Cardiac muscle cell (in vitro differentiated cells and primary cell): Measurements from ENCODE around the gene OR51F2. TPM values are rescaled to one million over a fixed set of nuclear protein-coding genes. Genes with fewer than 3 reads are reported as not detected.

Experiments used
- DNase-seq, 2 donors: peaks; one replicate each; pipeline versions ENCODE4 v3.0.0 to v3.0.0-alpha.2; 2010 to 2017; ENCODE audit warnings: low read depth in 1 of 2, low spot score in 1 of 2
- H3K27ac ChIP-seq: fragments of 200-600 bp; sonication (generic); 2 replicates; pipeline ENCODE4 v1.5.1; 2016
- H3K27me3 ChIP-seq: fragments of 200-600 bp; sonication (generic); 2 replicates; pipeline ENCODE4 v1.6.0; 2016; ENCODE audit warnings: control low read depth
- H3K36me3 ChIP-seq: fragments of 200-600 bp; sonication (generic); 2 replicates; pipeline ENCODE4 v1.5.1; 2016; ENCODE audit warnings: control low read depth
- H3K4me1 ChIP-seq: fragments of 200-600 bp; sonication (generic); 2 replicates; pipeline ENCODE4 v1.8.1; 2017; ENCODE audit warnings: low read depth, mild to moderate bottlenecking, mixed run types
- H3K4me3 ChIP-seq: fragments of 200-600 bp; sonication (generic); 2 replicates; pipeline ENCODE4 v1.5.1; 2016; ENCODE audit warnings: mild to moderate bottlenecking
- H3K9me3 ChIP-seq: fragments of 200-600 bp; sonication (generic); 2 replicates; pipeline ENCODE4 v1.5.1; 2017; ENCODE audit warnings: low read depth, mild to moderate bottlenecking, control low read depth
- polyA plus RNA-seq: library from polyadenylated mRNA; unstranded; fragments of >200 nt; fragmentation: Nextera tagmentation; extraction: Ambion mirVana; gene quantifications from 2 replicates; pipeline ENCODE4 v1.2.1, GENCODE V29; 2016
- total RNA-seq: library from RNA; depleted of rRNA; stranded (reverse); fragments of >200 nt; gene quantifications from 2 replicates; pipeline ENCODE4 v1.2.3, GENCODE V29; 2016
- TF ChIP-seq, protein P1 (sequence below): IDR thresholded peaks from 2 replicates; pipeline ENCODE4 v1.5.1; 2012; ENCODE audit warnings: low read depth, mild to moderate bottlenecking, low read length

The OR51F2 gene
- total and polyA plus RNA-seq, 2 experiments from 2014 or later: not detected

DNA sequence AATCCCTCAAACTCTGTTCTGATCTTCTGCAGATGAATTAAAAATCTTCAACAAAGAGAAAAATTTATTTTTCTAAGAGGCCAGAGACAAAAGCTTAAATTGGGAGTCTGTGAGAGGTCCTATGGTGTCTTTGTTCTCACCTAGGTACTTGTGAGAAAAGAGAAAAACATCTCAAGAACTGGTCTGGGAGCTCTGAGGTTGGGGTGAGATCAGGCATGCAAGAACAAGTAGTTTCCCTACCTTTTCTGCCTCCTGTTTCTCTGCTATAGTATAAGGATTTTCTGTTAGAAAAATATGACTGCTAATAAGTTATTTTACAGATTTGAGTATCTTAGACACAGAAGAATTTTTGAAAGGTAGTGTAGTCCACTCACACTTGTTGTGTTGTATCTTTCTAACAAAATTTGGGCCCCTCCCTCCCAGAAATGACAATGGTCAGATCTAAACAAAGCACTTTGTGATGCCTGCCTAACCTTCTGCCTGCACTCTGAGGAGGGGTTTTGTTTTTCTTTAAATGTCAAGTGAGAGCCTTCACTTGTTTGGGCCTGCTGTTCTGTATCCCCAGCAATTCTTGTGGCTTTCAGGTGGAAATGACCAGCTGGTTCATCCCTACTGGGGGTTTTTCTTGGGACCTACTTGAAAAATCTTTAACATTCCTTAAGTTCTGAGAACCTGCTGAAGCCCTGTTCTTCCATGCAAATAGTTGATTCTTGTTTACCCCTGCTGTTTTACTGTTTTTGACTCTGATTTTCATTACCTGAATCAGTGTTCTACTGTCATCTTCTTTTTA lies 41.5 kb downstream of the OR51F2 start:
- no peaks in the 10 kb centered on the region for H3K9me3 ChIP-seq
- TF ChIP-seq, protein P1, sequence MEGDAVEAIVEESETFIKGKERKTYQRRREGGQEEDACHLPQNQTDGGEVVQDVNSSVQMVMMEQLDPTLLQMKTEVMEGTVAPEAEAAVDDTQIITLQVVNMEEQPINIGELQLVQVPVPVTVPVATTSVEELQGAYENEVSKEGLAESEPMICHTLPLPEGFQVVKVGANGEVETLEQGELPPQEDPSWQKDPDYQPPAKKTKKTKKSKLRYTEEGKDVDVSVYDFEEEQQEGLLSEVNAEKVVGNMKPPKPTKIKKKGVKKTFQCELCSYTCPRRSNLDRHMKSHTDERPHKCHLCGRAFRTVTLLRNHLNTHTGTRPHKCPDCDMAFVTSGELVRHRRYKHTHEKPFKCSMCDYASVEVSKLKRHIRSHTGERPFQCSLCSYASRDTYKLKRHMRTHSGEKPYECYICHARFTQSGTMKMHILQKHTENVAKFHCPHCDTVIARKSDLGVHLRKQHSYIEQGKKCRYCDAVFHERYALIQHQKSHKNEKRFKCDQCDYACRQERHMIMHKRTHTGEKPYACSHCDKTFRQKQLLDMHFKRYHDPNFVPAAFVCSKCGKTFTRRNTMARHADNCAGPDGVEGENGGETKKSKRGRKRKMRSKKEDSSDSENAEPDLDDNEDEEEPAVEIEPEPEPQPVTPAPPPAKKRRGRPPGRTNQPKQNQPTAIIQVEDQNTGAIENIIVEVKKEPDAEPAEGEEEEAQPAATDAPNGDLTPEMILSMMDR: no peak
- H3K4me3 ChIP-seq: no peak overlapping the region
- H3K27me3 ChIP-seq: no peaks in the 10 kb centered on the region
- DNase-seq: no peak
- no peak overlapping the region for H3K27ac ChIP-seq
- H3K4me1 ChIP-seq: peaks cover 9% of the 10 kb centered on the region
- no peaks in the 10 kb centered on the region for H3K36me3 ChIP-seq

DNA sequence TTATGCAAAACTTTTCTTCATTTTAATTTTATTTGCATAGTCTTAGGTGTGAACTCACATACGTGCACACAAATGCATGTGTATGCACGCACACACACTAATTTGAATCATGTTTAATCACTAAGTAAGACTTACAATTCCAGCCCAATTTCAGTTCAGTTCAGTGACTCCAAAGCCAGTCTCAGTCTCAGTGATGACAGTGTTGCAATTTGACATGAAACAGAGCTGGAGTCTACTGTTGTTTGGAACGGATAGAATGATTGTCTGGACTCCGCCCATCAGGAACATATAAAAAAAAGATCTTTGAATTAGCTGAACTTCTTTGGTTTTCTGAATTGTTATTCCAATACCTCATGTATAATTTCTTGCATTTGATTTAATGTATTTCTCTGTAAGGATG lies 42.8 kb downstream of the OR51F2 start:
- TF ChIP-seq, protein P1: no peak
- Histone ChIP-seq H3K27me3 (no peaks in the 10 kb centered on the region), H3K4me1 (peaks cover 9% of the 10 kb centered on the region), H3K9me3 (no peaks in the 10 kb centered on the region), H3K27ac (no peak overlapping the region), H3K4me3 (no peak overlapping the region), H3K36me3 (no peaks in the 10 kb centered on the region)
- peak; percentile 6 to 61 for DNase-seq

DNA sequence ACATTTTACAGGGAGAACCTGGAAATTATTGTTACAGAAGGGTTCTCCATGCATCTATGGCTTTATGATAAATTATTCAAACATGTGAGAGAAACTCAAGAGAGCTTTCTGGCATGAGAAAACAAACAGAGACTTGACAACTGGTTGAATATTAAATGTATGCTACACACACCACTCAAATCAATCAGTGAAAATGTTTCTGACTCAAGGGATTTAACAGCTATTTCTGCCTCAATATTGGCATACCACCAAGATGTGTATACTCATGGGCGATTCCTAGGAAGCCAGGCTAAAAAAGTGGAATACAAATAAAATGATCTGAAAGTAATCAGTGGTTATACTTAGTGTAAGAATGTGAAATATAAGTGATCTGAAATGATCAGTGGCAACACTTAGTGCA lies 44.7 kb downstream of the OR51F2 start:
- H3K27me3 ChIP-seq: no peaks in the 10 kb centered on the region
- H3K9me3 ChIP-seq: no peaks in the 10 kb centered on the region
- H3K27ac ChIP-seq: no peak overlapping the region
- peaks cover 9% of the 10 kb centered on the region for H3K4me1 ChIP-seq
- H3K4me3 ChIP-seq: no peak overlapping the region
- H3K36me3 ChIP-seq: no peaks in the 10 kb centered on the region
- no peak for DNase-seq
- TF ChIP-seq, protein P1: no peak

Other genes starting within 250 kb of the OR51F2 start
- not detected in 2 replicates for gene OR52I2, start 239.6 kb upstream of the OR51F2 start, total RNA-seq
- gene OR52I2, start 239.6 kb upstream of the OR51F2 start, polyA plus RNA-seq: 0.06 TPM in 1 of 2 replicates, not detected in the other
- gene OR52I1, start 227.3 kb upstream of the OR51F2 start, total RNA-seq: not detected in 2 replicates
- 0.33 TPM in 1 of 2 replicates, not detected in the other for gene OR52I1, start 227.3 kb upstream of the OR51F2 start, polyA plus RNA-seq
- 9.7 and 12.8 TPM in 2 replicates for gene TRIM68, start 213.1 kb upstream of the OR51F2 start, total RNA-seq
- 8.7 and 10.6 TPM in 2 replicates for gene TRIM68, start 213.1 kb upstream of the OR51F2 start, polyA plus RNA-seq
- not detected in 2 replicates for gene OR51D1, start 183.8 kb upstream of the OR51F2 start, total RNA-seq
- gene OR51D1, start 183.8 kb upstream of the OR51F2 start, polyA plus RNA-seq: not detected in 2 replicates
- gene OR51E1, start 177.3 kb upstream of the OR51F2 start, total RNA-seq: not detected in 2 replicates
- not detected in 2 replicates for gene OR51E1, start 177.3 kb upstream of the OR51F2 start, polyA plus RNA-seq
- gene OR51E2, start 123.5 kb upstream of the OR51F2 start, total RNA-seq: not detected in 2 replicates
- not detected in 2 replicates for gene OR51E2, start 123.5 kb upstream of the OR51F2 start, polyA plus RNA-seq
- gene MMP26, start 116.5 kb upstream of the OR51F2 start, total RNA-seq: not detected in 2 replicates
- gene MMP26, start 116.5 kb upstream of the OR51F2 start, polyA plus RNA-seq: not detected in 2 replicates
- not detected in 2 replicates for gene OR51F1, start 51.4 kb upstream of the OR51F2 start, total RNA-seq
- gene OR51F1, start 51.4 kb upstream of the OR51F2 start, polyA plus RNA-seq: not detected in 2 replicates
- not detected in 2 replicates for gene OR52R1, start 16.9 kb upstream of the OR51F2 start, total RNA-seq
- gene OR52R1, start 16.9 kb upstream of the OR51F2 start, polyA plus RNA-seq: not detected in 2 replicates
- gene OR51S1, start 27.9 kb downstream of the OR51F2 start, total RNA-seq: not detected in 2 replicates
- gene OR51S1, start 27.9 kb downstream of the OR51F2 start, polyA plus RNA-seq: not detected in 2 replicates
- not detected in 2 replicates for gene OR51T1, start 60.6 kb downstream of the OR51F2 start, total RNA-seq
- gene OR51T1, start 60.6 kb downstream of the OR51F2 start, polyA plus RNA-seq: not detected in 2 replicates
- not detected in 2 replicates for gene OR51A7, start 82.5 kb downstream of the OR51F2 start, total RNA-seq
- not detected in 2 replicates for gene OR51A7, start 82.5 kb downstream of the OR51F2 start, polyA plus RNA-seq
- not detected in 2 replicates for gene OR51G2, start 98.0 kb downstream of the OR51F2 start, total RNA-seq
- gene OR51G2, start 98.0 kb downstream of the OR51F2 start, polyA plus RNA-seq: not detected in 2 replicates
- not detected in 2 replicates for gene OR51G1, start 103.0 kb downstream of the OR51F2 start, total RNA-seq
- not detected in 2 replicates for gene OR51G1, start 103.0 kb downstream of the OR51F2 start, polyA plus RNA-seq
- gene OR51A4, start 126.3 kb downstream of the OR51F2 start, total RNA-seq: not detected in 2 replicates
- not detected in 2 replicates for gene OR51A4, start 126.3 kb downstream of the OR51F2 start, polyA plus RNA-seq
- gene OR51A2, start 134.4 kb downstream of the OR51F2 start, total RNA-seq: not detected in 2 replicates
- gene OR51A2, start 134.4 kb downstream of the OR51F2 start, polyA plus RNA-seq: not detected in 2 replicates
- not detected in 2 replicates for gene OR51L1, start 173.5 kb downstream of the OR51F2 start, total RNA-seq
- gene OR51L1, start 173.5 kb downstream of the OR51F2 start, polyA plus RNA-seq: not detected in 2 replicates
- gene OR52J3, start 225.2 kb downstream of the OR51F2 start, total RNA-seq: not detected in 2 replicates
- gene OR52J3, start 225.2 kb downstream of the OR51F2 start, polyA plus RNA-seq: not detected in 2 replicates
- not detected in 2 replicates for gene OR52E2, start 238.3 kb downstream of the OR51F2 start, total RNA-seq
- gene OR52E2, start 238.3 kb downstream of the OR51F2 start, polyA plus RNA-seq: not detected in 2 replicates
- gene OR52E1, start 248.3 kb downstream of the OR51F2 start, total RNA-seq: not detected in 2 replicates
- gene OR52E1, start 248.3 kb downstream of the OR51F2 start, polyA plus RNA-seq: not detected in 2 replicates